ENCODE measurements around the gene CSRP1.

The CSRP1 gene

DNA sequence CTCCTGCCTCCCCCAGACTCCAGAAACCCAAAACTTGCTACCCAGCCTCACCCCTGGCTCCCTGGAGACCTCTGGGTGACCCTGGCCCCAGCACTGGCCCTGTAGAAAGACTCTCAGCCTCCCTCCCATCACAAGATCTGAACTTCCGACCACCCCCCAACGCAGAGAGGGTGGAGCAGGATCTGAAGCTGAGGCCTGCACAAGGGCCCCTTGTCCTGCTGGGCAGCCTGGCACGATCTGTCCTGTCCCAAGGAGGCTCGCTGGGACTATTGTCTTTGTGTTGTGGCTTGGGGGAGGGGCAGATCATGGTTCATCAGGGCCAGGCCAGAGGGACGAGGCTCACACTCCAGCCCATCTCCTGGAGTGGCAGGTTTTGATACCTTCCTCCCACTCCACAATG is 57.9 kb downstream of the CSRP1 start:
- peaks cover 3% of the 10 kb centered on the region for H3K36me3 Mint-ChIP-seq (ENCODE audit: insufficient read depth)
- ATAC-seq (replicated peaks) (no peak), DNase-seq (no peak)
- H3K27ac Mint-ChIP-seq = no peak overlapping the region
- H3K4me1 Mint-ChIP-seq (ENCODE audit: low read depth in 2 of 2) = peaks cover 6 to 10% of the 10 kb centered on the region in 2 donors
- H3K27me3 Mint-ChIP-seq = peaks cover 7 to 64% of the 10 kb centered on the region in 2 donors
- no peak overlapping the region for H3K4me3 Mint-ChIP-seq
- H3K9me3 Mint-ChIP-seq = no peaks in the 10 kb centered on the region

DNA sequence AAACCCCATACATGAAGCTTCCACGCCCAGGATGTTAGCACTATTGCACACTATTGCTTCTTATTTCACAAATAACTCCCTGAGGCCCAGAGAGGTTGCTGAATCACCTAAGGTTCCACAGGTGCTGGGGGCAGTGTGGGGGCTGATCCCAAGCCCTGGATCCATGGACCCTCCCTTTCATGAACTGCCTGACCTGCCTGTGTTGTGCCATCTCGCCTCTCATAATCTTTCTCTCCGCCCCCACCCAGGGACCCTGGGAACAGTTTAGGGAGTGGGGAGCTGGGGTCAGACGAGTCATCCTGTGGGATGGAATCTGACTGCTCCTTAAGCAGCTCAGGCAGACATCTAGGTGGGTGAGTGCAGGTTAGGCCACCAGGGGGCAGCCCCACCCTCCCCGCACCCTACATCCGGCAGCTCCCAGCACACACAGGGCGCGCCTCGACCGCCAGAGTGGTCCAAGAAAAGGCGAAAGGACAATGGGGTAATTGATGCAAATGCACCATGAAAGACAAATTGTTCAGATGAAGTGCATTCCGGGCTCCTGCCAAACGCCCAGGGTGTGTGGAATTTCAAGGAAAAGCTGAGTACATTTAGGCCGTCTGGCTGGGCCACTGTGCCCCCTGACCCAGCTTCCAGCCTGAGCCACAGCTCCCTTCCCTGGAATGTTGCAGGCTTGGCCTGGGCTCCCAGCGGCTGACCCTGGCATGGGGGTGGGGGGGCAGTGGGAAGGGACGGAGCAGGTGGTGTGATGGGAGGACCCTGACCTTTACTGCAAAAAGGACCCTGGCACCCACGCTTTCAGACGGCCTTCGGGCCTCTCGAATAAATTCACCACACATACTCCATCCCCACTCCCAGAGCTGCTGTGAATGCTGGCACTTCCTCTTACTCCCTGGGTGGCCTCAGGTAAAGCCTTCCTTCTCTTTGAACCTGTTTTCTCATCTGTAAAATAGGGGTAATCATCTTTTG is 58.7 kb downstream of the CSRP1 start:
- Mint-ChIP-seq H3K9me3 (no peaks in the 10 kb centered on the region), H3K4me3 (no peak overlapping the region), H3K27me3 (peaks cover 7 to 71% of the 10 kb centered on the region in 2 donors), H3K4me1 (ENCODE audit: low read depth in 2 of 2) (peaks cover 4 to 8% of the 10 kb centered on the region in 2 donors), H3K27ac (peak overlapping the region in 1 of 2 donors; percentile 5), H3K36me3 (ENCODE audit: insufficient read depth) (peaks cover 3% of the 10 kb centered on the region)
- peak; percentile 18 to 26 (median 22) for DNase-seq
- ATAC-seq (replicated peaks) = peak; percentile 82

DNA sequence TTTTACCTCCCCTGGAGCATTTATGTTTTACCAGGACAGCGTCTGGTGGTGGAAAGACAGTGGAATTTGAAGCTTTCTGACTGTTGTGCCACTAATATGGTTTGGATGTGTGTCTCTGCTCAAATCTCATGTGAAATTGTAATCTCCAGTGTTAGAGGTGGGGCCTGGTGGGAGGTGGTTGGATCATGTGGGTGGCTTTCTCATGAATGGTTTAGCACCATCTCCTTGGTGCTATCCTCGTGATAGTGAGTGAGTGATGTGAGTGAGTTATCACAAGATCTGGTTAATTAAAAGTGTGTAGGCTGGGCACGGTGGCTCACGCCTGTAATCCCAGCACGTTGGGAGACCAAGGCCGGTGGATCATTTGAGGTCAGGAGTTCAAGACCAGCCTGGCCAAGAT is 61.6 kb downstream of the CSRP1 start:
- no peaks in the 10 kb centered on the region for H3K9me3 Mint-ChIP-seq
- H3K27ac Mint-ChIP-seq = no peak overlapping the region
- ATAC-seq (replicated peaks) (no peak), DNase-seq (no peak)
- no peak overlapping the region for H3K4me3 Mint-ChIP-seq
- peaks cover 4 to 8% of the 10 kb centered on the region in 2 donors for H3K4me1 Mint-ChIP-seq (ENCODE audit: low read depth in 2 of 2)
- no peaks in the 10 kb centered on the region for H3K36me3 Mint-ChIP-seq (ENCODE audit: insufficient read depth)
- peaks cover 6 to 70% of the 10 kb centered on the region in 2 donors for H3K27me3 Mint-ChIP-seq

DNA sequence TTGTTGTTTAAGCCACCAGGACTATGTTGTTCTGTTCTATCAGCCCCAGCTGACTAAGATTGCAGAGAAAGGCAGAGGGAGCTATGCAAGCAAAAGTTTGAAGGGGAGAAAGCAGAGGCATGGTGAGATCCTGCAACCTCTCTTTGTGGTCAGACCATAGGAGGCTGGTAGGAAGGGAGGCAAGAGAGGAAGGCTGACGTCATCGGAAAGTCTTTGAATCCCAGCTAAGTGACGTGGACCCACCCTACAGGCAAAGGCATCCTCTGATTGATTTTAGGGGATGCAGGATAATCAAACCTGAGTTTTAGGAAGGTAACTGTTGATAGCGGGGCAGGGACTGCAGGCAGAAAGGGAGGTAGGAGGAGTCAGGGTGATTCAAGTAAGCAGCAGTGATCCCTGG is 62.1 kb downstream of the CSRP1 start:
- no peak overlapping the region for H3K27ac Mint-ChIP-seq
- H3K4me3 Mint-ChIP-seq = no peak overlapping the region
- H3K36me3 Mint-ChIP-seq (ENCODE audit: insufficient read depth) = no peaks in the 10 kb centered on the region
- no peak for DNase-seq
- ATAC-seq (replicated peaks) = no peak
- H3K4me1 Mint-ChIP-seq (ENCODE audit: low read depth in 2 of 2) = peaks cover 4 to 8% of the 10 kb centered on the region in 2 donors
- H3K9me3 Mint-ChIP-seq = no peaks in the 10 kb centered on the region
- H3K27me3 Mint-ChIP-seq = peaks cover 3 to 69% of the 10 kb centered on the region in 2 donors

DNA sequence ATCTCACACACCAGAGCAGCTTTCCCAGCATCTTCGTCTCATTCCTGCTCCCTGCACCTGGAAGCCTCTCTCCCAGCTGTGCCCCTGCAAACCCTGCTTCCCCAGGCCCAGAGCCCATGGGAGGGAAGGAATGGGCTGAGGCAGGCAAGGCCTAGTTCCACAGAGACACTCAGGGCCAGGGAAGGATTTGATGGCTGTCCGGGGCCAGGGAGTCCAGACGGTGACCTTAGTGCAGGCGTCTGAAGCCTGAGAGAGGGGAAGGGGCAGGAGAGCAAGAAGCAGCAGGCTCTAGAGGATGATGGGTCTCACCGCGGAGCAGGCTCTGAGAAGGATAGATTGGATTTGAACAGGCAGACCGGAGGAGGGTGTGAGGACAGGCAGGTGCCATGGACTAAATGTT is 63.2 kb downstream of the CSRP1 start:
- Mint-ChIP-seq H3K27ac (no peak overlapping the region), H3K9me3 (no peaks in the 10 kb centered on the region), H3K4me3 (no peak overlapping the region), H3K27me3 (peaks cover 9 to 60% of the 10 kb centered on the region in 2 donors), H3K4me1 (ENCODE audit: low read depth in 2 of 2) (peaks cover 4 to 8% of the 10 kb centered on the region in 2 donors), H3K36me3 (ENCODE audit: insufficient read depth) (no peaks in the 10 kb centered on the region)
- ATAC-seq (replicated peaks) (no peak), DNase-seq (no peak)

DNA sequence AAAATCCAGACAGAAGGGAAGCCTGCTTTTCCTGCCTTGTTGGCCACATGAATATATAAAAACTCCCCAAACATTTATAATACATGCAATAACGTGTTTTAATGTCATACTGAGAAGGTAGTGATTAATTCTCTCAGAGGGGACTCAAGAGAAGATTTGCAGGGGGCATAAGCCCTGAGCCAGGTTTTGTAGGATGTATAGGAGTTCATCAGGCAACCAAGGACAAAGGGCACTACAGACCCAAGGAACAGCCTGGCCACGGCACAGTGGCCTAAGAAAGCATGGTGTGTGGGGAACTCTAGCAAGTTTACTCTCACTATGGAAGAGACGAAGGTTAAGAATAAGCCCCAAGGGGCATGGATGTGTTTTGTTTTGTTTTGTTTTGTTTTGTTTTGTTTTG is 70.0 kb downstream of the CSRP1 start:
- ATAC-seq (replicated peaks) = no peak
- Mint-ChIP-seq H3K27me3 (peaks cover 29 to 50% of the 10 kb centered on the region in 2 donors), H3K4me3 (no peak overlapping the region), H3K36me3 (ENCODE audit: insufficient read depth) (peaks cover 10% of the 10 kb centered on the region), H3K4me1 (ENCODE audit: low read depth in 2 of 2) (peaks cover 0 to 4% of the 10 kb centered on the region in 2 donors), H3K9me3 (no peaks in the 10 kb centered on the region), H3K27ac (no peak overlapping the region)
- DNase-seq = no peak

DNA sequence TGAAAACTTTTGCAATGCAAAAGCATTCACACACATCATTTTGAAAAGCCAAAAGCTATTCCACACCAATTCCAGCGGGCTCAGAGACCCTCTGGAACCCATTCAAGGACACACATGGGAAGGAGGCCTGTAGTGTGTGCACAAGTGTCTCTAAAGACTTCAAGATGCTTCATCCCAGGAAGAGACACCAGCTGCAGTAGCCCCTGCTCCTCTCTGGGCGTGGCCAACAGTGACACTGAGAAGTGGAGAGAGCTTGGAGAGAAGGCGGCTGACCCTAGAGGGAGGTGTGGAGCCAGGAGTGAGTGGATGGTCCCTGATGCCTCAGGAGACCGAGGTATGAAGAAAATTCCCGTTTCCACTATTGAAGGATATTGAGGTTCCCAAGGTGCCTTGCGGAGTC is 70.5 kb downstream of the CSRP1 start:
- Mint-ChIP-seq H3K27ac (no peak overlapping the region), H3K4me1 (ENCODE audit: low read depth in 2 of 2) (peaks cover 0 to 4% of the 10 kb centered on the region in 2 donors), H3K4me3 (no peak overlapping the region), H3K27me3 (peaks cover 29 to 46% of the 10 kb centered on the region in 2 donors), H3K36me3 (ENCODE audit: insufficient read depth) (peaks cover 10% of the 10 kb centered on the region), H3K9me3 (no peaks in the 10 kb centered on the region)
- DNase-seq (no peak), ATAC-seq (replicated peaks) (no peak)

DNA sequence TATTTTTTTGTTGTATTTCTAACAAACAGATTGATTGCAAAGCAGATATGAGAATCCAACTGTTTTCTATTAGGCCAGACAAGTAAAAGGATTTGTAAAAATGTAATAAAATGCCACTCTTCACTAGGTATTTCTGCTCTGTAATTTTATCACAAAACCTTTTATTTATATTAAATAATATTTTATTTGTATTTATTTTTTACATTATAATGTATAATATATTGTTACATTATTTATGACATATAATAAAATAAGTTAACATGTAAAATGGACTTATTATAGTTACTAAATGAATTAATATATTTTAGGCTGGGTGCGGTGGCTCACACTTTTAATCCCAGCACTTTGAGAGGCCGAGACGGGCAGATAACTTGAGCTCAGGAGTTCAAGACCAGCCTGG is 72.7 kb downstream of the CSRP1 start:
- Mint-ChIP-seq H3K4me1 (ENCODE audit: low read depth in 2 of 2) (peaks cover 0 to 4% of the 10 kb centered on the region in 2 donors), H3K9me3 (no peaks in the 10 kb centered on the region), H3K36me3 (ENCODE audit: insufficient read depth) (peaks cover 10% of the 10 kb centered on the region), H3K27ac (no peak overlapping the region), H3K4me3 (no peak overlapping the region), H3K27me3 (peaks cover 40 to 53% of the 10 kb centered on the region in 2 donors)
- DNase-seq (no peak), ATAC-seq (replicated peaks) (no peak)

DNA sequence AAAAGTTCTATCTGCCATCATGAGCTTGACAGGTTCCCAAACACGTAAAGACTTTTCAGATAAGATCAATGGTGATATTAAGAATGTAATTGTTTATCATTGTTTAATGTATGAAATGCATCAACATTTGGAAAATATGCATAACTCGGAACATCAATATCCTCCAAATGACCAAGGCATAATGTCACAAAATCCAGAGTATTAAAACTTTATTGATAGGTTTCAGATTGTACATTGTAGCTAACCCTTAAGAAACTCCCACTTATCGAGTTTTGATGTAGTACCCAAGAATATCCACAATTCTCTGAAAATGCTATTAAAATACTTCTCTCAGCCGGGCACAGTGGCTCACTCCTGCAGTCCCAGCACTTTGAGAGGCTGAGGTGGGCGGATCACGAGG is 73.3 kb downstream of the CSRP1 start:
- DNase-seq = no peak
- peaks cover 10% of the 10 kb centered on the region for H3K36me3 Mint-ChIP-seq (ENCODE audit: insufficient read depth)
- H3K4me1 Mint-ChIP-seq (ENCODE audit: low read depth in 2 of 2) = peaks cover 0 to 4% of the 10 kb centered on the region in 2 donors
- no peak overlapping the region for H3K4me3 Mint-ChIP-seq
- no peak for ATAC-seq (replicated peaks)
- H3K27ac Mint-ChIP-seq = no peak overlapping the region
- peaks cover 44 to 57% of the 10 kb centered on the region in 2 donors for H3K27me3 Mint-ChIP-seq
- H3K9me3 Mint-ChIP-seq = no peaks in the 10 kb centered on the region
